Superior temporal gyrus (tissue), 1 donor: ENCODE measurements around the gene CHRNB4.

ENCODE experiments used
- DNase-seq: peaks from one replicate; pipeline ENCODE4 v3.0.0-alpha.2; 2016; ENCODE audit errors: extremely low spot score

Gene CHRNB4

DNA sequence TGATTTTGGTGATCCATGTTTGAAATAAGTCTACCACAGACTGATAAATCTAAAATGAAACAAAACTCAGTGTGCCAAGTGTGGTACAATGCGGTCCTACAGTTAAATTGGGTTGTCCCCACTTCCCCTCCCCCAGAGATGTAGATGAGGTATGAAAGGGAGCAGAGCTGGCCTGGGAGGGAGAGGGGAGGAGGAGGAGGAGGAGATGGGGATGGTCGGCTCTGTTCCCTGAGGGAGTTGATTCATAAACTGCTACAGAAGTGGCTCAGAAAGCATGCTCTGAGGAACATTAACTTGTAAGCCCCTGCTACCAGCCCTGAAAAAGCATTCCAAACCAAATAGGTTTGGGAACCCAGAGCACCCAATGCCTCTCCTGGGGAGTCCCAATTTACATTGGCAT, 28.0 kb upstream of the CHRNB4 start:
- DNase-seq = no peak

DNA sequence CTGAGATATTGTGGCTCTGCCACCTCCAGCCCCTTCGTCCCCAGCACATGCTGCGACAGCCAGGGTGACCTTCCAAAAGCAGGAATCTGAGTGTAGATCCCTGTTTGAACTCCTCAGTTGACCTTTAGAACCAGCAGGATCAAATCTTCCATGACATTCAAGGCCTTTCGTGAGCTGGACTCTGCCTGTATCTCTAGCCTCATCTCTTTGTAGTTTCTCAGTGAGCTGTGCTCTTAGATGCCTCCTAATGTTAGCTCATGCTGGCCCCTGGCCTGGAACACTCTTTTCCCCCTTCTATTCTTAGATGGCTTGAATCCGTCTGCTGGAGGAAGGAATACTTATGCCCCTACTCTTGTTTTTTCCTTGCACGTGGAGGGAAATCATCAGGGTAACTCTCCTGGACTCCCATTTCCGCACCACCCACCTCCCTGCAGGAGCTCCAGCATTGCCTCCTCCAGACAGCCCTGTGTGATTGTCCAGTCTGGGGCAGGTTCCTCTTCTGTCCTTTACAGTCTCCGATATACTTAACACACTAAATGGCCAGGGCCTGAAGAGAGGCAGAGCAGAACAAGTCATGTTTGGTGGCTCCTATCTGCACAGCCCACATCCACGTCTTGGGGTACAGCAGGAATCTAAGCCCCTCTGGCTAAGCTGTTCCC, 26.7 kb upstream of the CHRNB4 start:
- no peak for DNase-seq

DNA sequence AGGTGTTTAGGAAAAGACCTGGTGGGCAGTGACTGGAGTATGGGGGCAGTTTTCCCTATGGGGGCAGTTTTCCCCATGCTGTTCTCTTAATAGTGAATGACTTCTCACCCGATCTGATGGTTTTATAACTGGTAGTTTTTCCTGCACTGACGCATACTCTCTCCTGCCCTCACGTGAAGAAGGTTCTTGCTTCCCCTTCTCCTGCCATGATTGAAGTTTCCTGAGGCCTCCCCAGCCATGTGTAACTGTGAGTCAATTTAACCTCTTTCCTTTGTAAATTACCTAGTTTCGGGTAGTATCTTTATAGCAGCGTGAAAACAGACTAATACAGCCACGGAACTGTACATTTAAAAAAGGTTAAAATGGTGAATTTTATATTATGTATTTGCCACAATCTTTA, 25.0 kb upstream of the CHRNB4 start:
- DNase-seq = no peak

- no peak for DNase-seq
Measured at GRCh38 chr15:78663703-78664102, 22.7 kb upstream of the CHRNB4 start.

DNA sequence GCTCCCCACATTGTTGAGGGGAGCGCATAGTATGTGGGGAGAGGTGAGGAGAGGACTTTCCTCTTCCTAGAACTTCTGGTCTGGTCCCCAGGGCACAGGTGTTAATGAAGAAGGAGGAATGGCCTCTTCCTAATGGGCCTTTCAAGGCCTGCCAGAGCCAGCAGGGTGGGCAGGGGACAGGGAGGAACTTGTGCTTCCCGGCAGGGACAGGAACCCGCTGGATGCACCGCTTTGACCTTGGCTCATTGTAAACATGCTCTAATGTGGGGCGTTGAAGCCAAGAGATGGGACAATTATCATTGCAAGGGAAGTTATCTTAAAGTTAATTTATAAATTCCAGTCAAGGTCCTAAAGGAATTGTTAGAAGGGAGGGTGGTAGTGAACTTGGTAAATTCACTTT, 21.0 kb upstream of the CHRNB4 start:
- DNase-seq = no peak

GRCh38 chr15:78661001-78661400, 20.0 kb upstream of the CHRNB4 start:
- no peak for DNase-seq

DNA sequence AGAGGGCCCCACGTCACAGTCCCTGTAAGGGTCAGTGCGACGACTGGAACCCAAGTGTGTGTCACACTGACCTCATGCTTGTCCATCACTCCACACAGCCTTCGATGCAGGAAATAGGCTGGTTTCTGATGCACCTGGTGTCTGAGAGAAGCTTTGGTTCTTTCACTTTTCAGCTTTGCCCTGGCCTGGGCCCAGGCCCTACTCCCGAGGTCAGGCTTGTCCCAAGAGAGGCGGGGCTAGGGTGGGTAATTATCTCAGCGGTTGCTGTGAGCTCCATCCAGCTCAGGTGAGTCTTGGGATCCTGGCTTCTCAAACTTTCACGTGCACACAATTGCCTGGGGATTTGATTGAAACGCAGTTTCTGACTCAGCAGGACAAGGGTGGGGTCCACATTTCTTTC, 19.6 kb upstream of the CHRNB4 start:
- no peak for DNase-seq

- no peak for DNase-seq
Measured at GRCh38 chr15:78658823-78659222, 17.8 kb upstream of the CHRNB4 start.

DNA sequence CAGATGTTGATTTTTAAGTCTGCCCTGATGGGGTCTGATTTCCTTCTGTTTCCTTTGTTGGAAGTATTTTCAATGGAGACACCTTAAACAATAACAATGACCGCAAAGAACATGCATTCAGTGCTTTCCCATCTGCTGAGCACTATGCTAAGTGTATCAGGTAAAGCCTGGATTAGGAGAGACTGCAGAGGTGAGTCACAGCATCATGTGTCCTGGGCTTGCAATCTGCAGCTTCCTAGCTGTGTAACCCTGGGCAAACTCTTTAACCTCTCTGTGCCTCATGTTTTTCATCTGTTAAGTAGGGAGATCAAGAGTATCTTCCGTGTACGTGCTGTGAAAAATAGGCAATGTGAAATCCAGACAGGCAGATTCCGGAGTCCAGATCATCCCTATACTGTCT, 13.3 kb upstream of the CHRNB4 start:
- DNase-seq = no peak

- DNase-seq = no peak
Measured at GRCh38 chr15:78651930-78652615, 11.1 kb upstream of the CHRNB4 start.

DNA sequence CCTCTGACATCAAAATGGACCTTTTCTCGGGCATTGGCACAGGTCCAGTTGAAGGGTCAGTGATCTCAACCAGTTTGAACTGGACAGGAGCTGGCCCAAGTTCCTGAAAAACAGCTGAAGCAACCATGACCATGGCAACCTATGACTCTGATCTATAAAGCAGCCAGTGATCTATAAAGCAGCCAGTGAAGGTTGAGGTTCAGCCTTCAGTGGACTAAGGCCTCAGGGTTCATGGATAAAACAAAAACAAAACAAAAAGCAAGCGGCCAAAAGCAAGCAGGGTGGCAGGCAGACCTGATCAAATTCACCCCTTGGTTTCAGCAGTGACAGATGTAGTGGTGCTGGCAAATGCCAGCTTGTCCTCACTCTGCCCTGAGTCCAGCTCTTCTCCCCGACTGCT, 10.0 kb upstream of the CHRNB4 start:
- no peak for DNase-seq

DNA sequence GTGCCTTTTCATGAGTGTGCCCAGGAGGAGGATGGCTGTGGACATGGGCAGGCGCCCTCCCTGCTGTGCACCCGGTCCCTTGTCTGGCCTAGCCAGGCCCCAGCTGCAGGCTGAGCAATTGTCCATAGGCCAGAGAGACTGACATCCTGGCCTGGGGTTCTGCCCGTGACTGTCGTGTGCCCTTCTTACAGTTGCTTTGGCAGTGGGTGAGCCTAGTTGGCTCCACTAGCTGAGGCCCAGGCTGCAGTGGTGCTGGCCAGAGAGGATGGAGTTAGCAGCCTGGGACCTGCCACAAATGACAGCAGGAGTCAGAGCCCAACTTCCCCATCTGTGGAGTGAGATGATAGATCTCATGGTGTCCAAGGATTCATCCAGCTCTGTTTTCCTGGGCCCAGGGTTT, 9.0 kb upstream of the CHRNB4 start:
- no peak for DNase-seq

DNA sequence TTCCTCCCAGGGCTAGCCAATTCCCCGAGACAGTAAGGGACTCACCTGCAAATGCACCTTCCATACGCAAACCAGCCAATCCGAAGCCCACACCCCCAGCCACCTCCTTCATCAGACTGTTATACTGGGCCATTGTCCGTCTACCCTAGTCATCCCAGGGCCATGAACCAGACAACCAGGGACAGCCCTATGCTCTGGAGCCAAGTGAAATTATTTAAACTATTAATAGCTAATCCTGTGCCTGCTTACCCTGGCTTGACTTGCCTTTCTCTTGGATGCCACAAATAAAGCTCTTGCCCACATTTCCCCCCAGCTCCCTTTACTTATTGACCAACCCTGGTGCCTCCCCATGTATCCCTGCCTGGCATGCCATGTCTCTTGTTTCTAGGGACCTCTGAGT, 4.0 kb upstream of the CHRNB4 start:
- no peak for DNase-seq

GRCh38 chr15:78642331-78642730, 1.3 kb upstream of the CHRNB4 start:
- DNase-seq = no peak

GRCh38 chr15:78641749-78642275, 802 bp upstream of the CHRNB4 start:
- DNase-seq = no peak

DNA sequence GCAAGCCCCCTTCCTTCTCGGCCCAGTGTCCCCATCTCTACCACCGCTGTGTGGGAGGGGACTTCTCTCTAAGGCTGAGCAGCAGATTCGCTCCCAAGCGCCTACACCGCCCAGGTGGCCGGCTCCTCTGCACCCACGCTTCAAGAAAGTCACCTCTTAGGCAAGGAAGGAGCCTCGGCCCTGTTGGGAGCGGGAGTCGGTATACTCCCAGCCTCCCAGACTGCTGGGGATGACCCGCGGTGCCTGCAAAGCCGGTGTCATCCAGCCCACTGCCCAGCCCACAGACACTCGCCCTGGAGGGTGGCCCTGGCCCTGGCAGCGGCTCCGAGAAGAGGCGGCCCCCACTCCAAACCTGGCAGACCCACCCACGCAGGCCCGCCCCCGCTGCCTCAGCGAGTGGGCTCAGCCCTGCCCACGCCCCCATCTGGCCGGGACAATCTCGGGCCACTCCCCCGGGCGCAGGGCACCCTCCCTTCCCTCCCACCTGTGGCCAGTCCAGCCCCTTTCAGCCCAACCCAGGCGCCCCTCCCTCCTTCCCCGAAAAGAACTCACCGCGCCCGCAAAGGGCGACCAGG, 396 bp downstream of the CHRNB4 start:
- DNase-seq = no peak

GRCh38 chr15:78638658-78639314, 2.2 kb downstream of the CHRNB4 start:
- peak; percentile 64 for DNase-seq

GRCh38 chr15:78637776-78638435, 3.1 kb downstream of the CHRNB4 start:
- DNase-seq = no peak

DNA sequence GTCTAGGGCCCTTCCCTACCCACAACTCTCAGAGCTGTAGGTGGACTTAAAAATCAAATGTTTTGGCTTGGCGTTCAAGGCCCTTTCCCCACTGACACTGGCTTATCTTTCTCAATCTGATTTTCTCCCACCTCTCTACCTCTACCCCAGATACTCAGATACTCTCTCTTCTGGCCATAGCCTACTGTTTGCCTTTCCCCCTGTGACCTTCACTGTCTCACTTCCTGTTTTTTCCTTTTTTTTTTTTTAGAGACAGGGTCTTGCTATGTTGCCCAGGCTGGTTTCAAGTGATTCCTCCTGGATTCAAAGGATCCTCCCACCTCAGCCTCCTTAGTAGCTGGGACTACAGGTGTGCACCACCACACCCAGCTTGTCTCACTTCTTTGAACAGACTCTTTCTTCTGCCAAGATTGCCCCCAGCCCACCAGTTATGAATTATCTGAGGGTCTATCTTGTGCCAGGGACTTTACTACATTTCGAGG, 4.6 kb downstream of the CHRNB4 start:
- DNase-seq = no peak

- DNase-seq = no peak
Measured at GRCh38 chr15:78635346-78635745, 5.7 kb downstream of the CHRNB4 start.

- DNase-seq = no peak
Measured at GRCh38 chr15:78634210-78635145, 6.5 kb downstream of the CHRNB4 start.
